Prostate gland (tissue), 2 donors: ENCODE measurements around the gene SOX5. TPM values are rescaled to one million over a fixed set of nuclear protein-coding genes. Genes with fewer than 3 reads are reported as not detected.
"Not testable (repeated sequence)": the region's sequence is repeated elsewhere in the genome, so short reads cannot be mapped to it uniquely, and the experiment has no call there.

ENCODE experiments used
- DNase-seq: peaks from one replicate; pipeline ENCODE4 v3.0.0-alpha.2; 2019; ENCODE audit warnings: low spot score
- H3K27ac ChIP-seq, 2 donors: fragments of 200-600 bp; sonication (generic); 2 replicates each; pipeline ENCODE4 v1.5.1; 2017 to 2019
- H3K27me3 ChIP-seq: fragments of 200-600 bp; sonication (generic); replicated peaks from 2 replicates; pipeline ENCODE4 v1.5.1; 2019; ENCODE audit not compliant: insufficient read depth
- H3K36me3 ChIP-seq, 2 donors: fragments of 200-600 bp; sonication (generic); 1 replicate in 1 of 2; 2 replicates in 1 of 2; pipeline versions ENCODE4 v1.5.1 to v1.8.1; 2017 to 2019
- H3K4me1 ChIP-seq: fragments of 200-600 bp; sonication (generic); replicated peaks from 2 replicates; pipeline ENCODE4 v1.5.1; 2019
- H3K4me3 ChIP-seq, 2 donors: fragments of 200-600 bp; sonication (generic); 2 replicates each; pipeline ENCODE4 v1.5.1; 2017 to 2019
- H3K9me3 ChIP-seq: fragments of 200-600 bp; sonication (generic); 2 replicates; pipeline ENCODE4 v1.5.1; 2017
- CTCF ChIP-seq, 4 experiments: fragments of 200-600 bp in 2 of 4; fragments of 450-650 bp in 2 of 4; sonication (generic) in 2 of 4; IDR thresholded peaks; 1 replicate in 3 of 4; 2 replicates in 1 of 4; pipeline ENCODE4 v1.5.1; 2016 to 2019; ENCODE audit warnings: antibody characterized with exemption in 4 of 4, mild to moderate bottlenecking in 2 of 4, moderate library complexity in 2 of 4
- POLR2A ChIP-seq: fragments of 450-650 bp; IDR thresholded peaks from one replicate; pipeline ENCODE4 v1.6.1; 2016; ENCODE audit warnings: antibody characterized with exemption, mild to moderate bottlenecking
- POLR2AphosphoS5 ChIP-seq: sonication (generic); formaldehyde crosslinking; IDR thresholded peaks from one replicate; pipeline ENCODE4 v1.6.1; 2017; ENCODE audit warnings: antibody characterized with exemption
- WGBS: methylation state at CpG from one replicate; pipeline ENCODE4 v1.1.5; 2018; 5-methylcytosine and 5-hydroxymethylcytosine counted together
- intact Hi-C: fragments of 100-400 bp; cut with DNase I; formaldehyde crosslinking; loops from one replicate; pipeline ENCODE4 v1.14.2; 2022
- total RNA-seq, 2 donors: library from RNA; depleted of rRNA; stranded (reverse); fragments of >200 nt; gene quantifications; one replicate each; pipeline ENCODE4 v1.1.0, GENCODE V29; 2016

Gene SOX5
- total RNA-seq, 2 donors from 2014 or later = 3.7 to 7.8 TPM

GRCh38 chr12:23533699-23534098 is 415.8 kb downstream of the SOX5 start:
- intact Hi-C loops = no loop called here
- H3K27me3 ChIP-seq = no peaks in the 10 kb centered on the region
- no peak overlapping the region for H3K27ac ChIP-seq
- no peak overlapping the region for H3K4me3 ChIP-seq
- no peak for TF ChIP-seq CTCF (IDR thresholded peaks at IDR 0.05)
- no peak for TF ChIP-seq POLR2A
- no peak for TF ChIP-seq POLR2AphosphoS5
- no peak for DNase-seq
- no peaks in the 10 kb centered on the region for H3K9me3 ChIP-seq
- WGBS = 66% methylated on average over 1 of the region's 1 CpG
- no peaks in the 10 kb centered on the region for H3K36me3 ChIP-seq
- H3K4me1 ChIP-seq = no peaks in the 10 kb centered on the region

- Histone ChIP-seq H3K4me1 (no peaks in the 10 kb centered on the region), H3K27me3 (no peaks in the 10 kb centered on the region), H3K27ac (no peak overlapping the region), H3K4me3 (no peak overlapping the region), H3K36me3 (no peaks in the 10 kb centered on the region), H3K9me3 (no peaks in the 10 kb centered on the region)
- intact Hi-C loops = no loop called here
- no peak for DNase-seq
- TF ChIP-seq POLR2AphosphoS5 = no peak
- no peak for TF ChIP-seq POLR2A
- no peak for TF ChIP-seq CTCF (IDR thresholded peaks at IDR 0.05)
These were observed 416.2 kb downstream of the SOX5 start for GRCh38 chr12:23533265-23533664.

GRCh38 chr12:23528316-23528715 is 421.2 kb downstream of the SOX5 start:
- Histone ChIP-seq H3K27me3 (no peaks in the 10 kb centered on the region), H3K4me1 (no peaks in the 10 kb centered on the region), H3K4me3 (no peak overlapping the region), H3K27ac (no peak overlapping the region), H3K36me3 (no peaks in the 10 kb centered on the region), H3K9me3 (no peaks in the 10 kb centered on the region)
- 97% methylated on average over 1 of the region's 1 CpG for WGBS
- intact Hi-C loops = no loop called here
- TF ChIP-seq CTCF (IDR thresholded peaks at IDR 0.05) (no peak), POLR2AphosphoS5 (no peak), POLR2A (no peak)
- DNase-seq = no peak

GRCh38 chr12:23525450-23526072 is 423.9 kb downstream of the SOX5 start:
- WGBS = 65% methylated on average over 5 of the region's 5 CpGs
- DNase-seq = no peak
- TF ChIP-seq POLR2AphosphoS5 = no peak
- TF ChIP-seq CTCF (IDR thresholded peaks at IDR 0.05) = no peak
- TF ChIP-seq POLR2A = no peak

GRCh38 chr12:23523339-23523738 is 426.1 kb downstream of the SOX5 start:
- no peak for DNase-seq
- Histone ChIP-seq H3K27me3 (no peaks in the 10 kb centered on the region), H3K27ac (no peak overlapping the region), H3K4me3 (no peak overlapping the region), H3K9me3 (no peaks in the 10 kb centered on the region), H3K4me1 (no peaks in the 10 kb centered on the region), H3K36me3 (no peaks in the 10 kb centered on the region)
- TF ChIP-seq POLR2A (no peak), CTCF (IDR thresholded peaks at IDR 0.05) (no peak), POLR2AphosphoS5 (no peak)
- intact Hi-C loops = no loop called here
- WGBS = 95% methylated on average over 2 of the region's 2 CpGs

More at GRCh38 chr12:23525450-23526072, 423.9 kb downstream of the SOX5 start:
- H3K27me3 ChIP-seq = no peaks in the 10 kb centered on the region
- intact Hi-C loops = no loop called here
- H3K4me3 ChIP-seq = no peak overlapping the region
- no peaks in the 10 kb centered on the region for H3K4me1 ChIP-seq
- no peaks in the 10 kb centered on the region for H3K36me3 ChIP-seq
- H3K9me3 ChIP-seq = no peaks in the 10 kb centered on the region
- H3K27ac ChIP-seq = no peak overlapping the region

GRCh38 chr12:23519444-23519843 is 430.0 kb downstream of the SOX5 start:
- intact Hi-C loops, H3K27me3 ChIP-seq: not testable (repeated sequence)
- WGBS = 96% methylated on average over 1 of the region's 1 CpG

GRCh38 chr12:23515785-23516184 is 433.7 kb downstream of the SOX5 start:
- 93% methylated on average over 6 of the region's 6 CpGs for WGBS
- DNase-seq, H3K36me3 ChIP-seq, H3K9me3 ChIP-seq, intact Hi-C loops, H3K4me1 ChIP-seq, H3K27me3 ChIP-seq, H3K27ac ChIP-seq, H3K4me3 ChIP-seq: not testable (repeated sequence)

More at GRCh38 chr12:23519444-23519843, 430.0 kb downstream of the SOX5 start:
- not testable (repeated sequence) for H3K9me3 ChIP-seq, H3K4me3 ChIP-seq, H3K27ac ChIP-seq, DNase-seq, H3K36me3 ChIP-seq, H3K4me1 ChIP-seq
